ENCODE data around the gene SRPRB. TPM values are rescaled to one million over a fixed set of nuclear protein-coding genes. Genes with fewer than 3 reads are reported as not detected.
A peak's percentile ranks its signal among the peaks of the same experiment; 100 is the strongest.

SRPRB gene
- total RNA-seq = 19.0 and 29.2 TPM in 2 replicates
- polyA plus RNA-seq = 30.6 and 40.9 TPM in 2 replicates

GRCh38 chr3:133805702-133806475 is at the start of gene SRPRB:
TSS of gene SRPRB (plus strand) at chr3:133805815. CDS start at chr3:133805849, 34 bp downstream.
- Histone ChIP-seq H3K27me3 (peaks cover 15% of the 10 kb centered on the region), H3K27ac (no peak within 1 kb of the TSS), H3K4me1 (ENCODE audit: low read depth) (peaks cover 3% of the 10 kb centered on the region), H3K4me3 (peak within 1 kb of the TSS; percentile 96), H3K36me3 (peaks cover 9% of the 10 kb centered on the region), H3K9me3 (ENCODE audit: low read depth) (no peaks in the 10 kb centered on the region)
- DNase-seq (ENCODE audit: low read depth in 1 of 2, low spot score in 1 of 2) = peak; percentile 95 to 97
- TF ChIP-seq CTCF (IDR thresholded peaks at IDR 0.05; ENCODE audit: low read depth, low read length) = no peak

- no peak for TF ChIP-seq CTCF (IDR thresholded peaks at IDR 0.05; ENCODE audit: low read depth, low read length)
Observed at GRCh38 chr3:133756716-133757694, 48.6 kb upstream of the SRPRB start.

GRCh38 chr3:133757701-133758567 is 47.7 kb upstream of the SRPRB start:
- no peaks in the 10 kb centered on the region for H3K36me3 ChIP-seq
- no peak for DNase-seq (ENCODE audit: low read depth in 1 of 2, low spot score in 1 of 2)
- no peak overlapping the region for H3K27ac ChIP-seq
- peaks cover 10% of the 10 kb centered on the region for H3K27me3 ChIP-seq
- H3K4me3 ChIP-seq = no peak overlapping the region
- H3K4me1 ChIP-seq (ENCODE audit: low read depth) = no peaks in the 10 kb centered on the region
- TF ChIP-seq CTCF (IDR thresholded peaks at IDR 0.05; ENCODE audit: low read depth, low read length) = no peak
- H3K9me3 ChIP-seq (ENCODE audit: low read depth) = no peaks in the 10 kb centered on the region

More at GRCh38 chr3:133756716-133757694, 48.6 kb upstream of the SRPRB start:
- no peak for DNase-seq (ENCODE audit: low read depth in 1 of 2, low spot score in 1 of 2)
- H3K36me3 ChIP-seq = no peaks in the 10 kb centered on the region
- H3K27ac ChIP-seq = no peak overlapping the region
- H3K4me1 ChIP-seq (ENCODE audit: low read depth) = no peaks in the 10 kb centered on the region
- H3K4me3 ChIP-seq = no peak overlapping the region
- peaks cover 5% of the 10 kb centered on the region for H3K27me3 ChIP-seq
- no peaks in the 10 kb centered on the region for H3K9me3 ChIP-seq (ENCODE audit: low read depth)

GRCh38 chr3:133758568-133758928 is 47.1 kb upstream of the SRPRB start:
- Histone ChIP-seq H3K4me1 (ENCODE audit: low read depth) (no peaks in the 10 kb centered on the region), H3K27me3 (peaks cover 13% of the 10 kb centered on the region), H3K4me3 (no peak overlapping the region), H3K9me3 (ENCODE audit: low read depth) (no peaks in the 10 kb centered on the region), H3K27ac (no peak overlapping the region), H3K36me3 (no peaks in the 10 kb centered on the region)
- no peak for TF ChIP-seq CTCF (IDR thresholded peaks at IDR 0.05; ENCODE audit: low read depth, low read length)
- DNase-seq (ENCODE audit: low read depth in 1 of 2, low spot score in 1 of 2) = no peak

All from cardiac muscle cell (in vitro differentiated cells and primary cell).